GM19238 (cell line): ENCODE results near the gene C12orf42.

Experiments
- DNase-seq: peaks from one replicate; pipeline ENCODE4 v3.0.0; 2011; ENCODE audit warnings: low spot score; ENCODE audit not compliant: insufficient read length

The C12orf42 gene

DNA sequence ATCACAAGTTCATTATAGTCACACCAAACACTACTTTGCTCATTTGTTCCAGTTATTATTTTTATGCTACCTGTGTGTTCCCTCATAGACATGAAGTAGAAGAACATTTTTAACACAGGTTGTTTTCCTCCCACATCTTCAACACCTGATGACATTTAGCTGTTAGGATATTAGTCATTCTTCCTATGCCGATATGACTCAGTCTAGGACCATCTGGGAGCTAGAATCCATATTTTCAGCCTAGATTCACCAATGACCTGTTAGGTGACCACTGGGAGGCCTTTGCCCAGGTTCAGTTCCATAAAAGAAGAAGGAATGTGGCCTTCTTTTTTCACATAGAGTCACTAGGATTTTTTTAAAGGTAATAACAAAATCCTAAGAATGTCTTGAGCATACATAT lies 222.8 kb downstream of the C12orf42 start:
- no peak for DNase-seq

DNA sequence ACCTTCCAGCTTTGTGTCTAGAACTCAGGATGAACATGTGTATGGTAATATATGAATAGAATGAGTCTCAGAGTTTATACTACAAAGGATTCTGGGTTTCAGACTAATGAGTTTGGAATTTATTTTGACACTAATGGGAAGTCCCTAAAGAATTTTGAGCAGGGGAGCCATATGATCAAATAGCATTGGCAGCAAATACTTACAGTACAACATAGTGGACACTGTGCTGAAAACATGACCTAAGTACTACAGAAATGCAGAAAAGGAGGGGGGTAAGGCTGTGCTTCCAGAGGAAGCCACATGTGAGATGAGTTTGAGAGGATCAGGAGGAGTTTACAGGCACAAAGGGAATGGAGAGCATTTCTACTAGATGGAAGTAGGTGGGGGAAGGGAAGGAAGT lies 225.8 kb downstream of the C12orf42 start:
- no peak for DNase-seq

DNA sequence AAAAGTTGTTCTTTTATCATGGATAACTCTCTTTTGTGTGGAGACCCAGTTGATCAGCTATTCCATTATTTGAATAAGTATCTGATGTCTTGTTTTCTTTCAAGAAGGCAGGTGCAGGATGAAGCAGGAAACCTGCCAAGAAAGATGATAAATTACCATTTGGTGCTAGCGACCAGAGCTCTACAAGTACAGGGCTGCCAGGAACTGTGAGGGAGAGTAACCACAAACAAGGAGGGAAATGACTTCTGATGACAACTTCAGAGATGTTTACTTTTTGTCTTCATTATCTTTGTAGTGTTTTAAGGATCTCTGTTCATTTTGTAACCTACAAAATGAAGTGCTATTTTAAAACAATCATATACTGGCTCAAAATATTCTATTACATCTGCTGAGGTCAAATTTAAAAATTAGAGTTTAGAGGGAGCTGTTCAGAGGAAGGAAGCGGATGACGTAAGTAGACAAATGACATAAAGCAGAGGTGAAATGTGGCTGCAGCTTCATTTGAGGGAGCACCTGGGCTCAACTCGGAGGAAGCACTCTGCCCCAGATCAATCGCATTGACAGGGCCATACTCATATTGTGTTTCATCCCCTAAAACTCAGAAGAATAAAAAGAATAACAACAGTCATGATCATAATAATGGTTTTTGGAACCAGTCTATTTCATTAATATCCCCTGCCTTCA lies 226.8 kb downstream of the C12orf42 start:
- DNase-seq: no peak

DNA sequence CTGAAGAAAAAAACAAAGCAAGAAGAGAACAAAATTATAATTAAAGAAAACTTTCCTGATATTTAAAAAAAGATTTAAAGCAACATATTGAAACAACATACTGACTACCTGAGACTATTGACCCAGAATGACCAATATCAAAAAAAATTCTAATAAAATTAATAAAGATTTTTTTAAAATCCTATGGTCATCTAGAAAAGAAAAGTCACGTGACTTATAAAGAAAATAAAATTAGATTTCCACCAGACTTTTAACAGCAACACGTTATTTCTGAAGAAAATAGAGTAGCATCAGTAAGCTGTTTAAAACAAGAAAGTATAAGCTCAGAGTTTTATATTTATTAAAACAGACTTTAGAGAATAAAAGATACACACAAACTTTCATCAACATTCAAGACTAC lies 238.0 kb downstream of the C12orf42 start:
- DNase-seq: no peak
